Cortex of kidney (tissue), 1 donor: ENCODE data around the gene MRPL37.
"Not testable (repeated sequence)": the region's sequence is repeated elsewhere in the genome, so short reads cannot be mapped to it uniquely, and the experiment has no call there.

Experiments
- DNase-seq: peaks from one replicate; lab custom pipeline; 2025; lab: John Stamatoyannopoulos, UW

The MRPL37 gene

DNA sequence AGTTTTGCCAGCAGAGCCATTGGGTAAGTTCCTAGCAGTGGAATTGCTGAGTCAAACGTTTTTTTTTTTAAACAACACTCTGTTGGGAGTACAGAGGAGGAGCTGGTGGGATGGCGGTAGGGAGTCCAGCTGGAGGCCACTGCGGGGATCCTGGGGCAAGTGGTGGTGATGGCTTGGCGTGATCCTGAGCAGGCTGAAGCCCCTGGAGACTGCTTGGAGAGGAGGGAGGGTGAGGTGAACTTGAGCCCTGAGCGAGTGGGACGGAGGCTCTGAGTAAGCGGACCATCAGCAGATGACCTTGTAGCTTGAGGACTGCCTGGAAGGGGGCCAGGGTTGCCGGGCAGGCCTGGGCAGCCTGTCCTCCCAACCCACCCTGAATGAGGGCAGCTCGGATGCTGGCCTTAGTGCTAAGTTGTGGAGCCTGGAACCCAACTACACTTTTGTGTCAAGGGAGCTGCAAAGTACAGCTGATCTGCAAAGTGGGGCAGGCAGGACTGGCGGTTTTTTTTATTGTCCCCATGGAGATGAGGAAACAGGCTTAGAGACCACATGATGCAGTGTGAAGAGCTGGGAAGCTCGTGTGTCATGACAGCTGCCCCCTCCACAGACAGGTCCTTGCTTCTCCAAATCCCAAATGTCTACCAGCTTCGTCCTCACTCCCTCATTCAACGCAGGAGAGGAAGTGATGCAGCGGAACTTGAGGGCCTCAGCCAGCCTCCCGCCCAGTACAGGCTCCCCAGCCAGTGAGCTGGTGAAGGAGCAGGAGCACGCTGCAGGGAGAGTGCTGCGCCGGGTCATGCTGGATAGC lies 20.2 kb downstream of the MRPL37 start:
- DNase-seq, result no peak

- DNase-seq, result no peak
Measured at GRCh38 chr1:54221113-54221834, 21.3 kb downstream of the MRPL37 start.

DNA sequence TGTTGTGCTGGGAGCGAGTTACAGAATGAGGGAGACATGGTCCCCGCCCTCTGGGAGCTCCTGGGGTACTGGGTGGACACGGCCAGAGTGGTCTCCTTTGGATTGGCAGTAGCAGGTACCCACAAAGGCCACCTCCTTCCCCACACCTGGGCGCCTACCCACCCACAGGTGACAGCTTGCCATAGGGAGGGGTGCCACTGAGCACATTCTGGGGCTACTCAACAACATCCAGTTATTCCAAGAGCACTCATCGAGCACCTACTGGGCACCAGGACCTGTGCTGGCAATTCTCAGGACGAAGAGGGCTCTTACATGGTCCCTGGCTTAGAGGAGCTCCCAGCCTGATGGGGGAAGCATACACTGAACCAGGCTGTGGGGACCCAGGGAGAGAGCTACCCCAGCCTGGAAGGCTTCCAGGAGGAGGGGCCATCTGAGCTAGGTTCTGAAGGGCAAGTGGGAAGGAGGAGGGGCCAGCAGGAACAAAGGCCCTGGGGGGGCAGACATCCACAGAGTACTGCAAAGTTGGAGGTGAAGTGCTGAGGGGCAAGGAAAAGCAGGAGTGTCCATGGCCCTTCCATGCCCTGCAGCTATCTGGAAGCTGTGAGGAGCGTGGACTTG lies 22.0 kb downstream of the MRPL37 start:
- no peak for DNase-seq

DNA sequence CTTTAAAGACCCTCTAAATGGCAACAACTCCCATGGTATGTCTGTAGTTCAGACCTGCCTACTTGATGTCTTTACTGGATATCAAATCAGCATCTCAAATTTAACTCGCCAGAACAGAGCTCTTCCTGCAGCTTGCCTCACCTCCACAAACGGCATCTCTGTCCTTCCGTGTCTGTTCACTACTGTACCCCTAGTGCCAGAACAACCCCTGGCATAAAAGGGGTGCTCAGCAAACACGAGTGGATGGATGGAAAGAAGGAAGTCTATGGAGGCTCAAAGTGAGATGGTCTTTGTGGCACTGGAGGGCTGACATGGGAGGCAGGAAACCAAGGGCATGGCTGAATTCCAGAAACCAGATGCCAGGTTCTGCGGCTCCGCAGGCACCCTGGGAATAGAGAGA lies 22.7 kb downstream of the MRPL37 start:
- DNase-seq, result no peak

DNA sequence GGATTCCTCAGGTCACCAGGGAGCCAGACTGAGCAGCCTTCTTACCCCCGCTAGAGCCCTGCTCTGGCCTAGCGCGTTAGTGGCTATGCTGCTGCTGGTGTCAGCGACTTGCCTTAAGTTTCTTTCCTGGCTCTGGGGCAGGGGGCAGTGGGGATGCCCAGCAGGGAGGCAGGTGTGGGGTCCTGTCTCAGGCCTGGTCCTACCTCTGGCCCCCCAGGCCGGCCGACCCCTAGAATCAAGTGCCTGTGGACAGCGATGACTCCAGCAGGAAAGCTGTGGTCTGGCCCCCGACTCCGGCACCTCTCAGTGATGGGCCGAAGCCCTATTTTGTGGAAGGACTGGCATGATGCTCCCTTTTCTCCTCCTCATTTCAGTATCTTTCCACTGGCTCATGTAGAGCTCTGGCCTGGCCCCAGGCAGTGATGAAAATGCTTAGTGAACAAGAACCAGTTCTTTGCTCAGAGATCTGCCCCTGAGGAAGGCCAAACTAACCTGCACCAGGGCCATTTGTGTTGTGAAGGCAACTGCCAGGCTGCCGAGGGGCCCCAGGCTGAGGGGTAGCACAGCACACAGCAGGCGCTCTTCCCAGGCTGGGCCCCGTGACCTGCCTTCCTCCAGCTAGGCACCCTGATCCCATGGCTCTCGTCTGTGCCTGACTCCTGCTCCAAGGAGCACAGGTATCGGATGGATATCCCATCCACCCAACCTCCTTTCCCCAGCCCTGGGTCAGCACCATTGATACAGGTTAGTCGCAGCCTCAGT lies 23.7 kb downstream of the MRPL37 start:
- no peak for DNase-seq

DNA sequence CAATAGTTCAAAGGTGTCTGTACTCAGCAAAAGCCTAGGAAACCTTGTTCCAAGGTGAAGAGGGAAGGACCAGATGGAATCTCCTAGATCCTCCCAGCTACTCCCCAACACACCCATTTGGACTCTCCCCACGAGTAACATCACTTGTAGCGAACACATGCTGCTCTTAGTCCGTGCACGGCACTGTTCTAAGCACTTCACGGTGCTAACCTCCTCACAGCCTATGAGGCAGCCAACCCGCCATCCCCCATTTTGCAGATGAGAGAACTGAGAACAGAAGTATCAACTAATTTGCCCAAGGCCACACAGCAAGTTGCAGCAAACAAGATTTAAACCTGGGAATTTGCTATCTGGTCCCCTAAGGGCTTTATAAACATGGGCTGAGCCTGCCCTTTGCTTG lies 24.3 kb downstream of the MRPL37 start:
- DNase-seq, result no peak

DNA sequence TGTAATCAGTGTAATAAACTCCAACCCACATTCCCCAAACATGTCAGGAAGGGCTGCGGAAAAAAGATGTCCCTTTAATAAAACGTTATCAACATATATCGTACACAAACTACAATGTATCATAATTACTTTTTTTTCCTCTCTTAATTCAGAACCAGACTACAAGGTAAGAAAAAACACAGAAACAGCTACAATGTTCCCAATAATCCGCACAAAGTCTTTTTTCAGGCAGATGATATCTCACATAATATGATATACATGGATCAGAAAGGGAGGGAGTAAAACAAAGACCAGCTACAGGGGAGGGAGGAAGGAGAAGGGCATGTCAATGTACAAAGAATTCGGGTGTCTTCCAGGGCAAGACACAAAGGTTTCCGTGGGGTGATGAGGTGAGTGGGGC lies 25.4 kb downstream of the MRPL37 start:
- DNase-seq, result no peak

DNA sequence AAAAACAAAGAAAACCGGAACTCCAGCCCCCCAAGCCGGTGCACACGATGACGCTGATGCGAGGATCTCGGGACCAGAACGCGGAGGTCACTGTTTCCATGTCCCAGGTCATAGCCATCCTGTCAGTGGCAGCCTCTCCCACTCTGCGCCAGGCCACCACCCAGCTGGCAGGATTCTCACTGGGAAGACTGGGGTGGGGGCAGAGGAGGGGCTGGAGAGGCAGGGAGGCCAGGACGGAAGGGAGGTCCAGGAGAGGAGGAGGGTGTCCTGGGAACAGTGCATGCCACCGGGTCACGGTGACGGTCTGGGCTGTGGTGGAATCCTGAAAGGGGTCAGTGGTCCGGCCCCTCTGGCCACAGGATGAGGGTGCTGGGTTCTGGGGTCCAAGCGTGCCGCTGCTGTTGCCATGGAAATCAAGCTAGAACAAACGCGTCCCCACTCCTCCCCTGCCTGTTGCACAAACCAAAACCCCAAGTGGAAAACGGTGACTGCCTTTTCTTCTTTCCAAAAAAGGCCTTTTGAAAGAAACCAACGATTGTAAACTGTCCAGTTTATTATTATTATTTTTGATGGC lies 26.1 kb downstream of the MRPL37 start:
- no peak for DNase-seq

GRCh38 chr1:54227091-54227602 lies 27.2 kb downstream of the MRPL37 start:
- DNase-seq, result no peak

GRCh38 chr1:54227891-54228310 lies 27.9 kb downstream of the MRPL37 start:
- DNase-seq, result no peak

- DNase-seq, result no peak
Measured at GRCh38 chr1:54228638-54229079, 28.7 kb downstream of the MRPL37 start.

DNA sequence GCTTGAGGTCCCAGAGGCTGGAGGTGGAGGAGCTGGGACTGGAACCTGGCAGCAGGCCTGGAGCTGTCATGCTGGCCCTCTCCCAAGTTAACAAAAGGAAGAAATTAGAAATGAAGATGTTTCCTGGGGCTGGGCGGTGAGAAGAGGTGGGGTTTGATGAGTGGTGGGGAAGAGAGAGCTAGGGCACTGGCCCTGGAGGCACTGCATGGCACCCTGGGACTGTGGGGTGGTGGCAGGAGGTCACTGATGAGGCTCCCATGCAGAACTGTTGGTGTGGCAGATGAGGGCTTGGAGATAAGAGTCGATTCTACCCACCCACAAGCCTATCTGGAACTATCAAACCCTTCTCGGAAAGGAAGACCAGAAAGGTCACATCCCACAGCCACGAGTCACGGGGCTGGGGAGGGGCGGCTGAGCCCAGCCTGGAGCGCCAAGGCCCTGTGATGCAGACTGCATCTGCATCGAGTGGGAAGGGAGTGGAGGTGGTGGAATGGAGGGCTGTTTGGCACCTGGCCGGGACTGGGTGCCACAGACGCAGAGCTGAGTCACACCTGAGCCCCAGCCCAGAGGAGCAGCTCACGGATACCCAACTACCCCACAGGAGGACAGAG lies 29.4 kb downstream of the MRPL37 start:
- DNase-seq, result no peak

- DNase-seq, result no peak
Measured at GRCh38 chr1:54230507-54231339, 30.8 kb downstream of the MRPL37 start.

GRCh38 chr1:54233196-54233595 lies 33.2 kb downstream of the MRPL37 start:
- not testable (repeated sequence) for DNase-seq

DNA sequence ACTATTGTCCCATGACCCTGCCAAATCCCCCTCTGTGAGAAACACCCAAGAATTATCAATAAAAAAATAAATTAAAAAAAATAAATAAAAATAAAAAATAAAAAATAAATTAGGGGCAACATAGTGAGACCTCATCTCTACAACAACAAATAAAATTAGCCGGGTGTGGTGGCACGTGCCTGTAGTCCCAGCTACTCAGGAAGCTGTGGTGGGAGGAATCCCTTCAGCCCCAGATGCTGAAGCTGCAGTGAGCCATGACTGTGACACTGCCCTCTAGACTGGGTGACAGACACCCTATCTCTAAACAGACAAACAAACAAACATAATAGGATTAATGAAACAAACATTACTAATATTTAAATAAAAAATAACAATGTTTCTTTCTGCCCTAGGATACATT lies 34.3 kb downstream of the MRPL37 start:
- DNase-seq, result no peak

DNA sequence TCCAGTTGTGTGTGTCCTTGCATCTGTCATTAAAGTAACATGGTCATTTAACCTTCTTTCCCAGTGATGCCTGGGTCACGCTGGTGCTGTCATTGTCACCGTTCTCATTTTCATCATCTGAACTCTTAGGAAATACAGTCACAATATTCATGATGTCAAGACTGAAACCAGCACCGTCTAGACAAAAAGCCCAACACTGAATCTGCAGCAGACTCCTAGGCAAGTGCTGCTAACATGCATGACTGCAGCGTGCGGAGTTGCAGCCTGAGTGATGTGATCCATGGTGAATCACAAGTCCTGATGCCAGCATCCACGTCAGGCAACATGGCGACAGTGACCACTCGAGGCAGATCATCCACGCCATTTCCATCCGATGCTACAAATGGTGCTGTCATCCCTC lies 37.6 kb downstream of the MRPL37 start:
- no peak for DNase-seq

- DNase-seq, result no peak
Measured at GRCh38 chr1:54238353-54239034, 38.5 kb downstream of the MRPL37 start.

DNA sequence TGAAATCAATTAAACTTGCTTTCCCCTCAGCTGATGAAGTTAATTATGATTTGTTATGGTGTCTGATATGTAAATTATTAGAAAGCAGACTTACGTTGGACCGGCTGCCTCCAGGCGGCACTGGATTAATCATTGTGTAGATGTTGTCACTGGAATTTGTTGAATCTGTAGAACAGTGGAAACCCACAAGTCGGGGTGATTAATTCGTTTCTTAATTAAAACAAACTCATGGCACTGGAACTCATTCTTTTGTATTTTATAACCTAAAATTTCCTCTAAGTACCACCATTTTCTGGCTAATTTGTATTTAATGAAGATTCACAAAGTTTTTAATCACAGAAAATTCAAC lies 39.0 kb downstream of the MRPL37 start:
- DNase-seq, result no peak

- no peak for DNase-seq
Measured at GRCh38 chr1:54239631-54240031, 39.7 kb downstream of the MRPL37 start.
